SK-N-SH (cell line): ENCODE data around the gene WIZ.

ENCODE experiments used
- CTCF ChIP-seq: fragments of 200-600 bp; sonication (generic); IDR thresholded peaks from 2 replicates; pipeline ENCODE4 v1.6.1; 2017; ENCODE audit warnings: antibody characterized with exemption, mild to moderate bottlenecking, moderate library complexity
- FOXJ3 ChIP-seq: sonication (generic); formaldehyde crosslinking; IDR thresholded peaks from 2 replicates; pipeline ENCODE4 v1.5.1; 2020; ENCODE audit warnings: mild to moderate bottlenecking, missing genetic modification reagents
- FOXM1 ChIP-seq: IDR thresholded peaks from 2 replicates; pipeline ENCODE4 v1.4.0; 2012; ENCODE audit warnings: low read depth, mild to moderate bottlenecking
- GABPA ChIP-seq: IDR thresholded peaks from 2 replicates; pipeline ENCODE4 v1.4.0; 2012; ENCODE audit warnings: low read depth, mild to moderate bottlenecking
- JUND ChIP-seq: IDR thresholded peaks from 2 replicates; pipeline ENCODE4 v1.4.0; 2012
- NRF1 ChIP-seq: IDR thresholded peaks from 2 replicates; pipeline ENCODE4 v1.6.1; 2012; ENCODE audit warnings: low read depth, mild to moderate bottlenecking, low read length
- TF ChIP-seq, protein P1 (sequence below): IDR thresholded peaks from 2 replicates; pipeline ENCODE4; 2012

- TF ChIP-seq GABPA (no peak), FOXM1 (no peak), CTCF (no peak), NRF1 (no peak), JUND (no peak), FOXJ3 (CRISPR knock-in tag) (no peak)
- TF ChIP-seq, protein P1, sequence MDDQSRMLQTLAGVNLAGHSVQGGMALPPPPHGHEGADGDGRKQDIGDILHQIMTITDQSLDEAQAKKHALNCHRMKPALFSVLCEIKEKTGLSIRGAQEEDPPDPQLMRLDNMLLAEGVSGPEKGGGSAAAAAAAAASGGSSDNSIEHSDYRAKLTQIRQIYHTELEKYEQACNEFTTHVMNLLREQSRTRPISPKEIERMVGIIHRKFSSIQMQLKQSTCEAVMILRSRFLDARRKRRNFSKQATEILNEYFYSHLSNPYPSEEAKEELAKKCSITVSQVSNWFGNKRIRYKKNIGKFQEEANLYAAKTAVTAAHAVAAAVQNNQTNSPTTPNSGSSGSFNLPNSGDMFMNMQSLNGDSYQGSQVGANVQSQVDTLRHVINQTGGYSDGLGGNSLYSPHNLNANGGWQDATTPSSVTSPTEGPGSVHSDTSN, result no peak
Measured at GRCh38 chr19:15381864-15382263, 67.9 kb downstream of the WIZ start.
